Stimulated activated naive CD8-positive, alpha-beta T cell treated with anti-CD3 and anti-CD28 coated beads, Interleukin-15, Interleukin-2, amounts not matched to agents 100 ng/mL and 50 ng/mL, for 24 hours (primary cell): Measurements from ENCODE around the gene PPP6R3.
"Not testable (repeated sequence)": the region's sequence is repeated elsewhere in the genome, so short reads cannot be mapped to it uniquely, and the experiment has no call there.

Source experiments
- H3K27ac Mint-ChIP-seq: one replicate; pipeline ENCODE4 v1.8.0; 2021; ENCODE audit warnings: mild to moderate bottlenecking, mixed read lengths
- H3K27me3 Mint-ChIP-seq: one replicate; pipeline ENCODE4 v1.8.0; 2021; ENCODE audit warnings: mixed read lengths
- H3K36me3 Mint-ChIP-seq: one replicate; pipeline ENCODE4 v1.8.0; 2021; ENCODE audit warnings: low read depth, mixed read lengths
- H3K4me1 Mint-ChIP-seq: one replicate; pipeline ENCODE4 v1.8.0; 2021; ENCODE audit warnings: low read depth, mixed read lengths
- H3K4me3 Mint-ChIP-seq: one replicate; pipeline ENCODE4 v1.8.0; 2021; ENCODE audit warnings: mild to moderate bottlenecking, mixed read lengths
- H3K9me3 Mint-ChIP-seq: one replicate; pipeline ENCODE4 v1.8.0; 2021; ENCODE audit warnings: mixed read lengths

The PPP6R3 gene

GRCh38 chr11:68429661-68430060 is 30.9 kb upstream of the PPP6R3 start:
- peaks cover 8% of the 10 kb centered on the region for H3K9me3 Mint-ChIP-seq
- no peaks in the 10 kb centered on the region for H3K27me3 Mint-ChIP-seq
- H3K4me1 Mint-ChIP-seq: no peaks in the 10 kb centered on the region
- no peak overlapping the region for H3K27ac Mint-ChIP-seq
- H3K4me3 Mint-ChIP-seq: no peak overlapping the region
- peaks cover 26% of the 10 kb centered on the region for H3K36me3 Mint-ChIP-seq

DNA sequence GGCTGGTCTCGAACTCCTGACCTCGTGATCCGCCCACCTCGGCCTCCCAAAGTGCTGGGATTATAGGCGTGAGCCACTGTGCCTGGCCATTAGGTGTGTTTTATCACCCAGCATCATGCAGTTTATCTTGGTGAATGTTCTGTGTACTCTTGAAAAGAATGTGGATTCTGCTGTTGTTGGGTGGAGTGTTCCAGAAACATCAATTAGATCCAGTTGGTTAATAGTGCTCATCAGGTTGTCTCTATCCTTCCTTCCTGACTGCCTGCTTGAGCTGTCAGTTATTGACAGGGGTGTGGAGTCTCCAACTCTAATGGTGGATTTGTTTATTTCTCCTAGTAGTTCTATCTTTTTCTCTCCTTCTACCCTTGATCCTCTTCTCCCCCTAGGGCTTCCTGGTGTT is 30.2 kb upstream of the PPP6R3 start:
- H3K4me1 Mint-ChIP-seq: no peaks in the 10 kb centered on the region
- no peak overlapping the region for H3K4me3 Mint-ChIP-seq
- H3K27ac Mint-ChIP-seq: no peak overlapping the region
- peaks cover 8% of the 10 kb centered on the region for H3K9me3 Mint-ChIP-seq
- no peaks in the 10 kb centered on the region for H3K27me3 Mint-ChIP-seq
- H3K36me3 Mint-ChIP-seq: peaks cover 26% of the 10 kb centered on the region

- peaks cover 26% of the 10 kb centered on the region for H3K36me3 Mint-ChIP-seq
- H3K9me3 Mint-ChIP-seq: peaks cover 8% of the 10 kb centered on the region
- H3K4me3 Mint-ChIP-seq: no peak overlapping the region
- no peaks in the 10 kb centered on the region for H3K4me1 Mint-ChIP-seq
- H3K27me3 Mint-ChIP-seq: no peaks in the 10 kb centered on the region
- H3K27ac Mint-ChIP-seq: no peak overlapping the region
Measured at GRCh38 chr11:68430801-68431200, 29.8 kb upstream of the PPP6R3 start.

DNA sequence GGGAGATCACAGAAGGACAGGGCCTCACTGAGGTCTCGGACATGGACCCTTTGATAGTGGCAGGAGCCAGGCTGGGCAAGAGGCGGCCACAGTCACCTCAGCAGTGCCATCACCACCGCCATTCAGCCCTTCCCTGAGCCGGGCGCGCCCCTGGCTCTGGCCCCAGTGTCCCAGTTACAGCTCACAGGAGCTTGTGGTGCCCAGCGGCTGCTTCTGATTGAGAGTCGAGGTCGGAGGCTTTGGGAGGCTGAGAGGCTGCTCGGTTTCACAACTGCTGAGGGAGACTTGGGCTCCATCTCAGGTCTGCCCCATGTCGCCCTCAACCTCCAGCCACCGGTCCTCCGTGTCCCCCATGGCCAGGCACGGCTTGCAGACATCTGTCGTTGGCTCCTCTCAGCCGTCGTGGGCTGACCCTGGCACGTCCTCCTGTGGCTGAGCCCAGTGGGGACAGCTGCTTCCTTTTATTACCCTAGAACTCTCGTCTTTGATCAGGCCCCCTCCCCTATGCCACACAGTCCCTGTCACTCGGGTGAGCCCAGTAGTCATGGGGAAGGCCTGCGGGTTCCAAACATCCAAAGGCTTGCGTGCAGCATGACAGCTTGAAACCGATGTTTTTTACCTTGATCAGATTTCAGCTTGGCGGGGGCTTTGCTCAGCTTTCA is 28.4 kb upstream of the PPP6R3 start:
- Mint-ChIP-seq H3K27me3 (no peaks in the 10 kb centered on the region), H3K4me3 (no peak overlapping the region), H3K9me3 (peaks cover 8% of the 10 kb centered on the region), H3K27ac (no peak overlapping the region), H3K4me1 (no peaks in the 10 kb centered on the region), H3K36me3 (peaks cover 26% of the 10 kb centered on the region)

DNA sequence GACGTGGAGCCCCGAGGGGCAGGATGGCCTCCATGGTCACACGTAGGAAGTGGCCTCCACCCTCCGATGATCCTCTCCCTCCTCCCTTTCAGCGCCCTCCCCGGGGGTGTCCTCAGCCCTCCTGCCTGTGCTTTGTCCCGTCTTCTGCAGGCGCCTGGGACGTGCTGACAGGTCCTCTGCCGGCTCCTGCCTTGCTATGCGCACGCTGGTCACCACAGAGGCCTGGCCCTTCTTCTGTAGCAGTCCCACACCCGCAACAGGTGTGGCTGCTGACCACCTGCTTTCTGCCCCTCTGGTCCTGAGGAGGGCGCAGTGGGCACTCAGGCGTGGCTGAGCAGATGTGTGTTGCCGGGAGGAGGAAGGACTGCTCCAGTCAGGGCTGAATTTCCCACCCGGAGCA is 27.7 kb upstream of the PPP6R3 start:
- H3K27ac Mint-ChIP-seq: no peak overlapping the region
- H3K4me3 Mint-ChIP-seq: no peak overlapping the region
- no peaks in the 10 kb centered on the region for H3K4me1 Mint-ChIP-seq
- H3K9me3 Mint-ChIP-seq: peaks cover 8% of the 10 kb centered on the region
- peaks cover 26% of the 10 kb centered on the region for H3K36me3 Mint-ChIP-seq
- H3K27me3 Mint-ChIP-seq: no peaks in the 10 kb centered on the region

DNA sequence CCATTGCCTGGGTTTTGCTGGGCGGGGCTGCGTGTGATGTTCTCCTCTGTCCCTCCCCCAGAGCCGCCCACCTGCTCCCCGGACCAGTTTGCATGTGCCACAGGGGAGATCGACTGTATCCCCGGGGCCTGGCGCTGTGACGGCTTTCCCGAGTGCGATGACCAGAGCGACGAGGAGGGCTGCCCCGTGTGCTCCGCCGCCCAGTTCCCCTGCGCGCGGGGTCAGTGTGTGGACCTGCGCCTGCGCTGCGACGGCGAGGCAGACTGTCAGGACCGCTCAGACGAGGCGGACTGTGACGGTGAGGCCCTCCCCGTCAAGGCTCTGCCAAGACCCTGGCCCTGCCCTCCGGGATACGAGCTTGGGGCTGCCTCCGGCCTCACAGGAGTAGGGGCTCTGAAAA is 27.0 kb upstream of the PPP6R3 start:
- Mint-ChIP-seq H3K4me3 (no peak overlapping the region), H3K27ac (no peak overlapping the region), H3K36me3 (peaks cover 20% of the 10 kb centered on the region), H3K9me3 (peaks cover 8% of the 10 kb centered on the region), H3K27me3 (no peaks in the 10 kb centered on the region), H3K4me1 (no peaks in the 10 kb centered on the region)

DNA sequence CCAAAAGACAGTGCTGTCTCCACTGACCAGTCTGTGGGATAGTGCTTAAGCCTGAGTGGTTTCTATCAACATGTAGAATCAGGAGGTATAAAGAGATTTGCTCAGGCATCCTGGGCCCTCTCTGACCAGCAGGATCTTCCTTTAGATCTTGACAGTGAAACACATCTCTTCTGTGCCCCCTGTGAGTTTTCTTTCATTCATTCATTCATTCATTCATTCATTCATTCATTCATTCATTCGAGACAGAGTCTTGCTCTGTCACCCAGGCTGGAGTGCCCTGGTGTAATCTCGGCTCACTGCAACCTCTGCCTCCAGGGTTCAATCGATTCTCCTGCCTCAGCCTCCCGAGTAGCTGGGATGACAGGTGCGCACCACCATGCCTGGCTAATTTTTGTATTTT is 26.4 kb upstream of the PPP6R3 start:
- not testable (repeated sequence) for H3K27me3 Mint-ChIP-seq, H3K27ac Mint-ChIP-seq, H3K4me1 Mint-ChIP-seq, H3K9me3 Mint-ChIP-seq, H3K4me3 Mint-ChIP-seq
- H3K36me3 Mint-ChIP-seq: peaks cover 16% of the 10 kb centered on the region

DNA sequence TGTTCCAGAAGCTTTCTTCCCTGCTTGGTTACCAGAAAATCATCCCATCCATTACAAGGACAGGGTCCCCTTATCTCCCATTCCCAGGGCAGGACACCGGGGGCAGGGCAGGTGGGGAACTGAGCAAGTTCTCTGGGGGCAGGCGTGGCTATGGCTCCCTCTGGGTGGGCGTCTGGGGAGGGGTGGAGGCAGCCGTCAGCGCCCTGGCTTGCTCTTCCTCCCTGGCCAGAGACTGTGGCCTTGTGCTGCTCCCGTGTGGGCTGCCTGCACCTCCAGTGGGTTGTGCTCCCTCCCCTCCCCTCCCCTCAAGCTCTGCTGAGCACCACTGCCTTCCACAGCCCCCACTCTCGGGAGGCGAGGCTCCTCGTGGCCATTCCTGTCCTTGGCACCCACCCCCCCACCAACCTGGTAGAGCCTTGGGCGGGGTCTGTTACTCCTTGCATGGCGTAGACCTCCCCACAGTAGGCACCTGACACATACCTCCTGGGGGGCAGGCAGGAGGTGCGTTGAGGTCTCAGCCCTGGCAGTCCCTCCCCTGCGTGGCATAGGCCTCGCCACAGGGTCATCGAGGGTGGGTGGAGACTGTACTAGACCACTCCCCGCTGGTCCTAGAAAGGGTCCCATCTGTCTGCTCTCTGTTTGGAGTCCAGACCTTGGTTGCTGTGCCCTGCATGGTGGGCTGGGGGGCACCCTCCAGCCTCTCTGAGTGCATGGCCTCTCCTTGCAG is 24.2 kb upstream of the PPP6R3 start:
- H3K4me3 Mint-ChIP-seq: no peak overlapping the region
- no peaks in the 10 kb centered on the region for H3K9me3 Mint-ChIP-seq
- no peaks in the 10 kb centered on the region for H3K27me3 Mint-ChIP-seq
- no peak overlapping the region for H3K27ac Mint-ChIP-seq
- H3K36me3 Mint-ChIP-seq: no peaks in the 10 kb centered on the region
- H3K4me1 Mint-ChIP-seq: no peaks in the 10 kb centered on the region

- H3K9me3 Mint-ChIP-seq: no peaks in the 10 kb centered on the region
- H3K27me3 Mint-ChIP-seq: no peaks in the 10 kb centered on the region
- peaks cover 7% of the 10 kb centered on the region for H3K4me1 Mint-ChIP-seq
- no peak overlapping the region for H3K4me3 Mint-ChIP-seq
- H3K27ac Mint-ChIP-seq: no peak overlapping the region
- no peaks in the 10 kb centered on the region for H3K36me3 Mint-ChIP-seq
Measured at GRCh38 chr11:68436985-68437926, 23.3 kb upstream of the PPP6R3 start.

DNA sequence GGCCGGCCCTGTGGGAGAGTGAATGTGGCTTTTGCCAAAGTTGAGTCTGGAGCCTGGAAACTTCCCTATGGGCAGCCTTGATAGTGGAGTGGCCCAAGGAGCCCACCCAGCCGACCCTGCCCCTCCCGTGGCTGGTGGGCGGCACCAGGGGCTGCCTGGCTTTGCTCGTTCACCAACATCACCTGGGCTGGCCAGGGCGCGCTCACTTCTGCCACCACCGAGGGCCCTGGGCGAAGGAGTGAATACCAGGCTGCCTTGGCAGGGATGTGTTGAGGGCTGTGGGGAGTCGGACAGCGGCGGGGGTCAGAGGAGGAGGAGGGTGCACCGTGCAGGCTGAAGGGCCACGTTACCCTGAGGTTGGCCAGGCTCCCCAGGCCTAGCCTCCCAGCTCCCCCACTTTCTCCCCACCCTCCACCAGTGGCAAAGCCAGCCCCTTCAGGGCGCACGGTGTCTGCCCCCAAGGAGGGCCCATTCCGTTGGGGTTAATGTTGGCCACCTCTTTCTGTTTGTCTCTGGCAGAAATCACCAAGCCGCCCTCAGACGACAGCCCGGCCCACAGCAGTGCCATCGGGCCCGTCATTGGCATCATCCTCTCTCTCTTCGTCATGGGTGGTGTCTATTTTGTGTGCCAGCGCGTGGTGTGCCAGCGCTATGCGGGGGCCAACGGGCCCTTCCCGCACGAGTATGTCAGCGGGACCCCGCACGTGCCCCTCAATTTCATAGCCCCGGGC is 22.5 kb upstream of the PPP6R3 start:
- Mint-ChIP-seq H3K27ac (no peak overlapping the region), H3K36me3 (no peaks in the 10 kb centered on the region), H3K4me1 (peaks cover 7% of the 10 kb centered on the region), H3K27me3 (no peaks in the 10 kb centered on the region), H3K4me3 (no peak overlapping the region), H3K9me3 (no peaks in the 10 kb centered on the region)

GRCh38 chr11:68438658-68439259 is 21.8 kb upstream of the PPP6R3 start:
- Mint-ChIP-seq H3K27me3 (no peaks in the 10 kb centered on the region), H3K4me1 (peaks cover 7% of the 10 kb centered on the region), H3K27ac (no peak overlapping the region), H3K36me3 (no peaks in the 10 kb centered on the region), H3K9me3 (no peaks in the 10 kb centered on the region), H3K4me3 (no peak overlapping the region)

- Mint-ChIP-seq H3K4me3 (no peak overlapping the region), H3K27me3 (no peaks in the 10 kb centered on the region), H3K36me3 (no peaks in the 10 kb centered on the region), H3K27ac (no peak overlapping the region), H3K4me1 (peaks cover 7% of the 10 kb centered on the region), H3K9me3 (no peaks in the 10 kb centered on the region)
Measured at GRCh38 chr11:68439355-68440065, 21.0 kb upstream of the PPP6R3 start.

- Mint-ChIP-seq H3K27ac (no peak overlapping the region), H3K9me3 (no peaks in the 10 kb centered on the region), H3K4me1 (peaks cover 7% of the 10 kb centered on the region), H3K4me3 (no peak overlapping the region), H3K27me3 (no peaks in the 10 kb centered on the region), H3K36me3 (no peaks in the 10 kb centered on the region)
Measured at GRCh38 chr11:68440224-68440623, 20.3 kb upstream of the PPP6R3 start.
